A549 (cell line): ENCODE measurements around the gene COL8A2. TPM values are rescaled to one million over a fixed set of nuclear protein-coding genes. Genes with fewer than 3 reads are reported as not detected.

Source experiments
- ATAC-seq, 2 experiments: fragments of 200-7000 bp in 1 of 2; fragments of >200 bp in 1 of 2; cut with Nextera tagmentation in 1 of 2; cut with Tn5 transposase in 1 of 2; 3 replicates each; pipeline versions ENCODE4 v1.8.0 to v1.9.1; 2018 to 2020; ENCODE audit warnings: mild to moderate bottlenecking in 1 of 2, moderate library complexity in 1 of 2
- CTCF ChIA-PET: fragments of 300-600 bp; sonication (Branson Sonifier 250); formaldehyde crosslinking; extraction: SDS; loops from one replicate; lab custom pipeline; 2021; ENCODE audit warnings: antibody characterized with exemption, inconsistent platforms; lab: Yijun Ruan, JAX
- POLR2A ChIA-PET: fragments of 350-600 bp; formaldehyde crosslinking; extraction: SDS; loops from one replicate; lab custom pipeline; 2021; ENCODE audit warnings: antibody characterized with exemption, inconsistent platforms; lab: Yijun Ruan, JAX
- DNase-seq, 2 experiments: peaks; one replicate each; pipeline versions ENCODE4 v3.0.0 to v3.0.0-alpha.2; 2011 to 2016; ENCODE audit warnings: low read depth in 1 of 2, low spot score in 1 of 2
- FAIRE-seq: peaks from 2 replicates; lab custom pipeline; 2011; peaks lifted over from hg19 to GRCh38; lab: Jason Lieb, UNC
- H3K27ac ChIP-seq, 2 experiments: fragments of >200 bp; sonication (Bioruptor Twin); formaldehyde crosslinking; 3 replicates each; pipeline ENCODE4 v1.5.1; 2016 to 2017
- H3K4me1 ChIP-seq: fragments of >200 bp; sonication (Bioruptor Twin); formaldehyde crosslinking; 3 replicates; pipeline ENCODE4 v1.6.1; 2016
- H3K4me2 ChIP-seq: fragments of >200 bp; sonication (Bioruptor Twin); formaldehyde crosslinking; 3 replicates; pipeline ENCODE4 v1.6.1; 2016
- H3K4me3 ChIP-seq: fragments of >200 bp; sonication (Bioruptor Twin); formaldehyde crosslinking; 3 replicates; pipeline ENCODE4 v1.5.1; 2016
- H3K9me3 ChIP-seq: fragments of >200 bp; sonication (Bioruptor Twin); formaldehyde crosslinking; 3 replicates; pipeline ENCODE4 v1.6.1; 2016
- ATOH8 ChIP-seq: fragments of 250-450 bp; sonication (Bioruptor Pico); IDR thresholded peaks from 2 replicates; pipeline ENCODE4 v1.5.0; 2020; ENCODE audit warnings: low read depth, mild to moderate bottlenecking, moderate library complexity
- CBX8 ChIP-seq: fragments of 200-600 bp; sonication (generic); IDR thresholded peaks from 2 replicates; pipeline ENCODE4 v1.6.1; 2016
- CEBPB ChIP-seq, 2 experiments: fragments of >200 bp in 1 of 2; sonication (Bioruptor Twin) in 1 of 2; formaldehyde crosslinking in 1 of 2; IDR thresholded peaks; 2 replicates each; pipeline ENCODE4 v1.6.1; 2012 to 2016
- CHD4 ChIP-seq: fragments of 200-600 bp; sonication (generic); IDR thresholded peaks from 2 replicates; pipeline ENCODE4 v1.6.1; 2016; ENCODE audit warnings: antibody characterized with exemption, mild to moderate bottlenecking, borderline replicate concordance
- CTCF ChIP-seq: fragments of >200 bp; sonication (Bioruptor Twin); formaldehyde crosslinking; IDR thresholded peaks from 3 replicates; pipeline ENCODE4 v1.5.1; 2016
- ELK1 ChIP-seq: fragments of 150-350 bp; IDR thresholded peaks from 2 replicates; pipeline ENCODE4 v1.6.1; 2014; ENCODE audit warnings: low read depth, mild to moderate bottlenecking, low read length
- FOSL2 ChIP-seq, 2 experiments: fragments of 450-650 bp in 1 of 2; fragments of >200 bp in 1 of 2; sonication (Bioruptor Twin) in 1 of 2; formaldehyde crosslinking; IDR thresholded peaks; 2 replicates each; pipeline versions ENCODE4 v1.5.0 to v1.6.1; 2016 to 2020; ENCODE audit warnings: mild to moderate bottlenecking in 1 of 2, moderate library complexity in 1 of 2
- GATA3 ChIP-seq: IDR thresholded peaks from 2 replicates; pipeline ENCODE4 v1.6.1; 2012; ENCODE audit warnings: borderline replicate concordance
- HEYL ChIP-seq: fragments of 250-450 bp; sonication (Bioruptor Pico); IDR thresholded peaks from 2 replicates; pipeline ENCODE4 v1.8.0; 2021; ENCODE audit warnings: mild to moderate bottlenecking, moderate library complexity
- HOXA7 ChIP-seq: fragments of 250-450 bp; sonication (Bioruptor Pico); IDR thresholded peaks from 2 replicates; pipeline ENCODE4 v1.5.0; 2020; ENCODE audit warnings: mild to moderate bottlenecking, moderate library complexity
- HOXB5 ChIP-seq: fragments of 250-450 bp; sonication (Bioruptor Pico); IDR thresholded peaks from 2 replicates; pipeline ENCODE4 v1.5.0; 2020; ENCODE audit warnings: mild to moderate bottlenecking, moderate library complexity
- JUNB ChIP-seq: fragments of >200 bp; sonication (Bioruptor Twin); formaldehyde crosslinking; IDR thresholded peaks from 2 replicates; pipeline ENCODE4 v1.6.1; 2016
- KDM5A ChIP-seq: fragments of 200-600 bp; sonication (generic); IDR thresholded peaks from 2 replicates; pipeline ENCODE4 v1.6.1; 2016; ENCODE audit warnings: antibody characterized with exemption, mild to moderate bottlenecking
- POLR2AphosphoS2 ChIP-seq: conservative IDR thresholded peaks from 2 replicates; pipeline ENCODE4 v1.6.1; 2012; ENCODE audit warnings: low read length, improper control_type of control experiment, inconsistent platforms
- RAD21 ChIP-seq, 2 experiments: fragments of >200 bp in 1 of 2; sonication (Bioruptor Twin) in 1 of 2; formaldehyde crosslinking in 1 of 2; IDR thresholded peaks in 1 of 2; conservative IDR thresholded peaks in 1 of 2; 2 replicates in 1 of 2; 3 replicates in 1 of 2; pipeline ENCODE4 v1.6.1; 2012 to 2018; ENCODE audit warnings: inconsistent platforms in 1 of 2
- RARB ChIP-seq: fragments of 250-450 bp; sonication (Bioruptor Pico); IDR thresholded peaks from 2 replicates; pipeline ENCODE4 v1.8.0; 2021; ENCODE audit warnings: mild to moderate bottlenecking, moderate library complexity
- REST ChIP-seq: fragments of 200-600 bp; sonication (generic); IDR thresholded peaks from 2 replicates; pipeline ENCODE4 v1.6.1; 2016; ENCODE audit warnings: antibody characterized with exemption, mild to moderate bottlenecking, moderate library complexity
- TP53 ChIP-seq: fragments of 250-450 bp; sonication (Bioruptor Pico); IDR thresholded peaks from 2 replicates; pipeline ENCODE4 v1.5.0; 2021; ENCODE audit warnings: mild to moderate bottlenecking, moderate library complexity
- USF2 ChIP-seq: fragments of 450-650 bp; IDR thresholded peaks from 2 replicates; pipeline ENCODE4 v1.6.1; 2014; ENCODE audit warnings: antibody characterized with exemption
- ZC3H11A ChIP-seq: fragments of 450-650 bp; IDR thresholded peaks from 2 replicates; pipeline ENCODE4 v1.6.1; 2014; ENCODE audit warnings: antibody characterized with exemption, mild to moderate bottlenecking
- ZNF302 ChIP-seq: fragments of 250-450 bp; sonication (Bioruptor Pico); IDR thresholded peaks from 2 replicates; pipeline ENCODE4 v1.9.0; 2021; ENCODE audit warnings: inconsistent platforms, mild to moderate bottlenecking, moderate library complexity
- whole genome bisulfite sequencing: methylation state at CpG from one replicate; pipeline ENCODE4 v1.1.6; 2017; ENCODE audit errors: missing lambda C conversion rate; 5-methylcytosine and 5-hydroxymethylcytosine counted together
- polyA plus RNA-seq, 4 experiments: library from polyadenylated mRNA; depleted of rRNA in 3 of 4; stranded (reverse); fragments of >200 nt; fragmentation: RNase III in 1 of 4; extraction: RNeasy Plus Mini Kit Qiagen cat#74134 plus additional on column Dnase treatment in 1 of 4; gene quantifications; 2 replicates in 3 of 4; 3 replicates in 1 of 4; pipeline ENCODE4 v1.2.3, GENCODE V29; 2011 to 2017
- TF ChIP-seq, protein P1 (sequence below): fragments of >200 bp; sonication (Bioruptor Twin); formaldehyde crosslinking; IDR thresholded peaks from 3 replicates; pipeline ENCODE4 v1.6.1; 2016
- TF ChIP-seq, protein P2 (sequence below): fragments of >200 bp; sonication (Bioruptor Twin); formaldehyde crosslinking; IDR thresholded peaks from 2 replicates; pipeline ENCODE4 v1.6.1; 2016

Gene COL8A2
- polyA plus RNA-seq, 2 of the 4 experiments (the other 2 are of a cell fraction), result 0.05 to 0.12 TPM

DNA sequence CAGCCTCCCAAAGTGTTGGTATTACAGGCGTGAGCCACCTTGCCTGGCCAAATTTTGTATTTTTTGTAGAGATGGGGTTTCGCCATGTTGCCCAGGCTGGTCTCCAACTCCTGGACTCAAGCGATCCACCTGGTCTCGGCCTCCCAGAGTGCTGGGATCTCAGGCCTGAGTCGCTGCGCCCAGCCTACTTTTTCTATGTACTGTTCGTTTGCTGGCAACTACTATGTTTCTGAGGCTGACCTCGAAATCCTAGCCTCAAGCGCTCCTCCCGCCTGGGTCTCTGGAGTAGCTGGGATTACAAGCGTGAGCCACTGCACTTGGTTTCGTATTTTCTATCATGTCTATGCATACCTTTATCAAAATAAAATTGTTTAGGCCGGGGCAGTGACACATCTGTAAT lies 41.8 kb downstream of the COL8A2 start (continued):
- TF ChIP-seq CTCF, result no peak
- no peak for TF ChIP-seq RARB (CRISPR knock-in tag)

- no peak for FAIRE-seq
- ATAC-seq, result no peak
- 30% methylated on average over 3 of the region's 3 CpGs for WGBS
- ChIA-PET POLR2A (no interaction called here), CTCF (no interaction called here)
- H3K4me3 ChIP-seq, result no peak overlapping the region
- no peak for DNase-seq
- H3K4me2 ChIP-seq, result no peak overlapping the region
- TF ChIP-seq CEBPB (IDR thresholded peaks at IDR 0.05) (no peak), POLR2AphosphoS2 (no peak), TP53 (CRISPR knock-in tag) (no peak), FOSL2 (IDR thresholded peaks at IDR 0.05) (no peak), FOSL2 (CRISPR knock-in tag; IDR thresholded peaks at IDR 0.05) (no peak), REST (no peak), CHD4 (no peak), ZC3H11A (no peak), HEYL (CRISPR knock-in tag) (no peak), KDM5A (no peak), ATOH8 (CRISPR knock-in tag) (no peak), HOXA7 (CRISPR knock-in tag) (no peak)
- H3K9me3 ChIP-seq, result no peaks in the 10 kb centered on the region
- H3K27ac ChIP-seq, result no peak overlapping the region
- no peaks in the 10 kb centered on the region for H3K4me1 ChIP-seq
Measured at GRCh38 chr1:36081926-36082485, 43.0 kb downstream of the COL8A2 start.

GRCh38 chr1:36080801-36081200 lies 44.2 kb downstream of the COL8A2 start:
- DNase-seq (no peak), FAIRE-seq (no peak), ATAC-seq (no peak)
- Histone ChIP-seq H3K4me2 (no peak overlapping the region), H3K4me3 (no peak overlapping the region), H3K27ac (no peak overlapping the region), H3K4me1 (no peaks in the 10 kb centered on the region), H3K9me3 (no peaks in the 10 kb centered on the region)
- 65% methylated on average over 6 of the region's 6 CpGs for WGBS
- POLR2A ChIA-PET, result no interaction called here
- CTCF ChIA-PET, result no interaction called here
- no peak for TF ChIP-seq USF2
- no peak for TF ChIP-seq ZNF302
- no peak for TF ChIP-seq CEBPB (IDR thresholded peaks at IDR 0.05)
- TF ChIP-seq ELK1, result no peak
- TF ChIP-seq, protein P1, sequence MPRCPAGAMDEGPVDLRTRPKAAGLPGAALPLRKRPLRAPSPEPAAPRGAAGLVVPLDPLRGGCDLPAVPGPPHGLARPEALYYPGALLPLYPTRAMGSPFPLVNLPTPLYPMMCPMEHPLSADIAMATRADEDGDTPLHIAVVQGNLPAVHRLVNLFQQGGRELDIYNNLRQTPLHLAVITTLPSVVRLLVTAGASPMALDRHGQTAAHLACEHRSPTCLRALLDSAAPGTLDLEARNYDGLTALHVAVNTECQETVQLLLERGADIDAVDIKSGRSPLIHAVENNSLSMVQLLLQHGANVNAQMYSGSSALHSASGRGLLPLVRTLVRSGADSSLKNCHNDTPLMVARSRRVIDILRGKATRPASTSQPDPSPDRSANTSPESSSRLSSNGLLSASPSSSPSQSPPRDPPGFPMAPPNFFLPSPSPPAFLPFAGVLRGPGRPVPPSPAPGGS, result no peak
- TF ChIP-seq JUNB, result no peak
- TF ChIP-seq CBX8, result no peak
- no peak for TF ChIP-seq KDM5A
- no peak for TF ChIP-seq HEYL (CRISPR knock-in tag)
- TF ChIP-seq, protein P2, sequence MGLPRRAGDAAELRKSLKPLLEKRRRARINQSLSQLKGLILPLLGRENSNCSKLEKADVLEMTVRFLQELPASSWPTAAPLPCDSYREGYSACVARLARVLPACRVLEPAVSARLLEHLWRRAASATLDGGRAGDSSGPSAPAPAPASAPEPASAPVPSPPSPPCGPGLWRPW, result no peak
- TF ChIP-seq HOXB5 (CRISPR knock-in tag), result no peak
- TF ChIP-seq RAD21 (conservative IDR thresholded peaks at IDR 0.05 in 1 of 2, IDR thresholded peaks at IDR 0.05 in 1 of 2), result no peak
- TF ChIP-seq GATA3, result no peak
